Endodermal cell (in vitro differentiated cells): ENCODE results near the gene MTM1. TPM values are rescaled to one million over a fixed set of nuclear protein-coding genes. Genes with fewer than 3 reads are reported as not detected.

ENCODE experiments used
- DNase-seq: peaks from one replicate; pipeline ENCODE4 v3.0.0-alpha.2; 2017
- H3K27ac ChIP-seq: 2 replicates; pipeline ENCODE4 v1.5.1; 2013; ENCODE audit warnings: mild to moderate bottlenecking, low read depth, low read length, moderate library complexity
- H3K27me3 ChIP-seq: 2 replicates; pipeline ENCODE4 v1.6.1; 2013; ENCODE audit warnings: mild to moderate bottlenecking, low read length, moderate library complexity; ENCODE audit not compliant: insufficient read depth, control insufficient read depth, poor library complexity, severe bottlenecking
- H3K36me3 ChIP-seq: 2 replicates; pipeline ENCODE4 v1.7.0; 2013; ENCODE audit warnings: mild to moderate bottlenecking, low read length, moderate library complexity; ENCODE audit not compliant: control insufficient read depth, insufficient read depth
- H3K4me1 ChIP-seq: one replicate; pipeline ENCODE4 v1.7.0; 2013; ENCODE audit warnings: low read length; ENCODE audit not compliant: control insufficient read depth, insufficient read depth
- H3K4me3 ChIP-seq: 2 replicates; pipeline ENCODE4 v1.5.1; 2013; ENCODE audit warnings: mild to moderate bottlenecking, low read length, moderate library complexity
- H3K9ac ChIP-seq: 2 replicates; pipeline ENCODE4 v1.6.1; 2013; ENCODE audit warnings: mild to moderate bottlenecking, low read length, moderate library complexity; ENCODE audit not compliant: poor library complexity, severe bottlenecking; ENCODE audit errors: extremely low read depth
- H3K9me3 ChIP-seq: 2 replicates; pipeline ENCODE4 v1.6.1; 2013; ENCODE audit warnings: mild to moderate bottlenecking, low read length, moderate library complexity; ENCODE audit not compliant: control insufficient read depth
- H3K27ac Mint-ChIP-seq: 2 replicates; pipeline ENCODE4 v1.8.0; 2020; ENCODE audit warnings: mixed read lengths
- H3K27me3 Mint-ChIP-seq: 2 replicates; pipeline ENCODE4 v1.8.0; 2021; ENCODE audit warnings: mild to moderate bottlenecking, mixed read lengths; ENCODE audit not compliant: insufficient read depth
- H3K36me3 Mint-ChIP-seq: 2 replicates; pipeline ENCODE4 v1.8.0; 2020; ENCODE audit warnings: low read depth, mixed read lengths
- H3K4me1 Mint-ChIP-seq: 2 replicates; pipeline ENCODE4 v1.8.0; 2020; ENCODE audit warnings: mixed read lengths
- H3K4me3 Mint-ChIP-seq: 2 replicates; pipeline ENCODE4 v1.8.0; 2020; ENCODE audit warnings: mild to moderate bottlenecking, moderate library complexity, mixed read lengths
- H3K9me3 Mint-ChIP-seq: 2 replicates; pipeline ENCODE4 v1.8.0; 2020; ENCODE audit warnings: mild to moderate bottlenecking, mixed read lengths
- CTCF ChIP-seq: fragments of 200-600 bp; sonication (generic); conservative IDR thresholded peaks from 2 replicates; pipeline ENCODE4 v1.5.0; 2021; ENCODE audit warnings: antibody characterized with exemption, mild to moderate bottlenecking
- WGBS, 2 experiments: methylation state at CpG; one replicate each; pipeline versions ENCODE4 v1.1.5 to v1.1.7; 2013; ENCODE audit warnings: missing lambda C conversion rate in 2 of 2, mixed read lengths in 1 of 2; ENCODE audit not compliant: insufficient coverage in 1 of 2, insufficient read length in 1 of 2; 5-methylcytosine and 5-hydroxymethylcytosine counted together
- total RNA-seq, 2 donors: library from RNA; stranded (reverse); fragmentation: NEBNext Ultra II Directional in 1 of 2; extraction: Animal tissue kit (Norgen Biotek cat#: 25700) in 1 of 2; gene quantifications; 2 replicates in 1 of 2; 3 replicates in 1 of 2; pipeline ENCODE4 v1.2.1, GENCODE V29; 2021

The MTM1 gene
- total RNA-seq, 2 donors from 2014 or later = 5.9 to 9.8 TPM

GRCh38 chrX:150698981-150699380, 130.6 kb downstream of the MTM1 start:
- Histone ChIP-seq H3K36me3 (peaks cover 7% of the 10 kb centered on the region), H3K27me3 (no peaks in the 10 kb centered on the region), H3K9me3 (no peaks in the 10 kb centered on the region), H3K4me1 (no peaks in the 10 kb centered on the region), H3K27ac (no peak overlapping the region), H3K9ac (no peak overlapping the region), H3K4me3 (no peak overlapping the region)
- Mint-ChIP-seq H3K27me3 (no peaks in the 10 kb centered on the region), H3K36me3 (no peaks in the 10 kb centered on the region), H3K27ac (no peak overlapping the region), H3K9me3 (peaks cover 38% of the 10 kb centered on the region), H3K4me1 (no peaks in the 10 kb centered on the region), H3K4me3 (no peak overlapping the region)
- DNase-seq = no peak
- WGBS, 2 experiments = 73% methylated on average over 1 of the region's 2 CpGs; no CpG with 5 or more reads in 1 of the 2 experiments
- TF ChIP-seq CTCF = no peak

- peaks cover 2% of the 10 kb centered on the region for H3K36me3 Mint-ChIP-seq
- Histone ChIP-seq H3K4me3 (no peak overlapping the region), H3K4me1 (no peaks in the 10 kb centered on the region), H3K27ac (no peak overlapping the region), H3K9ac (no peak overlapping the region), H3K27me3 (no peaks in the 10 kb centered on the region), H3K9me3 (no peaks in the 10 kb centered on the region), H3K36me3 (peaks cover 7% of the 10 kb centered on the region)
- H3K4me1 Mint-ChIP-seq = no peaks in the 10 kb centered on the region
- H3K27me3 Mint-ChIP-seq = no peaks in the 10 kb centered on the region
- H3K27ac Mint-ChIP-seq = no peak overlapping the region
- TF ChIP-seq CTCF = no peak
- H3K9me3 Mint-ChIP-seq = peaks cover 40% of the 10 kb centered on the region
- H3K4me3 Mint-ChIP-seq = no peak overlapping the region
- DNase-seq = no peak
Observed at GRCh38 chrX:150700107-150700506, 131.7 kb downstream of the MTM1 start.

DNA sequence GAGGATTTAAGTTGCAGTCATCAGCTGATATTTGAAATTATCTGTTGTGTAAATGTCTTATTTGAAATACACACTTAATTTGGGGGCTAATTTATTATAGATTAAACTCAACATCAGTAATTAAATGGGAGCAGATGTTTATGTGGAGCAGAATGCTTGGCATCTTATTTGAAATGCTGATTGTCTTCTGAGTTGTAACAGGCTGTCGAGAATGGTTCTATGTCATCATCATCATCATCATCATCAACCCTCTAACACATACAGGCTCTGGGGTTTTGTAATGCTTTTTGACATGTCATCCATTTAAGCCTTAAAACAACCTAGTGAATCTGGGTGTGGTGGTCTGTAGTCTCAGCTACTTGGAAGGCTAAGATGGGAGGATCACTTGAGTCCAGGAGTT, 133.0 kb downstream of the MTM1 start:
- Mint-ChIP-seq H3K4me3 (no peak overlapping the region), H3K4me1 (no peaks in the 10 kb centered on the region), H3K27me3 (no peaks in the 10 kb centered on the region), H3K27ac (no peak overlapping the region), H3K36me3 (peaks cover 11% of the 10 kb centered on the region), H3K9me3 (peaks cover 34% of the 10 kb centered on the region)
- Histone ChIP-seq H3K4me1 (no peaks in the 10 kb centered on the region), H3K36me3 (peaks cover 12% of the 10 kb centered on the region), H3K9me3 (no peaks in the 10 kb centered on the region), H3K9ac (no peak overlapping the region), H3K27ac (no peak overlapping the region), H3K27me3 (no peaks in the 10 kb centered on the region), H3K4me3 (no peak overlapping the region)
- WGBS, 2 experiments = 100% methylated on average over 1 of the region's 1 CpG; no CpG with 5 or more reads in 1 of the 2 experiments
- no peak for TF ChIP-seq CTCF
- DNase-seq = no peak
